GM21367 (cell line): ENCODE measurements around the gene SH3RF3.

Source experiments
- ATAC-seq: cut with Tn5 transposase; IDR thresholded peaks from one replicate; pipeline ENCODE4 v1.9.1; 2021; ENCODE audit not compliant: unreplicated experiment

SH3RF3 gene

GRCh38 chr2:109383505-109384307 is 254.7 kb downstream of the SH3RF3 start:
- no peak for ATAC-seq

DNA sequence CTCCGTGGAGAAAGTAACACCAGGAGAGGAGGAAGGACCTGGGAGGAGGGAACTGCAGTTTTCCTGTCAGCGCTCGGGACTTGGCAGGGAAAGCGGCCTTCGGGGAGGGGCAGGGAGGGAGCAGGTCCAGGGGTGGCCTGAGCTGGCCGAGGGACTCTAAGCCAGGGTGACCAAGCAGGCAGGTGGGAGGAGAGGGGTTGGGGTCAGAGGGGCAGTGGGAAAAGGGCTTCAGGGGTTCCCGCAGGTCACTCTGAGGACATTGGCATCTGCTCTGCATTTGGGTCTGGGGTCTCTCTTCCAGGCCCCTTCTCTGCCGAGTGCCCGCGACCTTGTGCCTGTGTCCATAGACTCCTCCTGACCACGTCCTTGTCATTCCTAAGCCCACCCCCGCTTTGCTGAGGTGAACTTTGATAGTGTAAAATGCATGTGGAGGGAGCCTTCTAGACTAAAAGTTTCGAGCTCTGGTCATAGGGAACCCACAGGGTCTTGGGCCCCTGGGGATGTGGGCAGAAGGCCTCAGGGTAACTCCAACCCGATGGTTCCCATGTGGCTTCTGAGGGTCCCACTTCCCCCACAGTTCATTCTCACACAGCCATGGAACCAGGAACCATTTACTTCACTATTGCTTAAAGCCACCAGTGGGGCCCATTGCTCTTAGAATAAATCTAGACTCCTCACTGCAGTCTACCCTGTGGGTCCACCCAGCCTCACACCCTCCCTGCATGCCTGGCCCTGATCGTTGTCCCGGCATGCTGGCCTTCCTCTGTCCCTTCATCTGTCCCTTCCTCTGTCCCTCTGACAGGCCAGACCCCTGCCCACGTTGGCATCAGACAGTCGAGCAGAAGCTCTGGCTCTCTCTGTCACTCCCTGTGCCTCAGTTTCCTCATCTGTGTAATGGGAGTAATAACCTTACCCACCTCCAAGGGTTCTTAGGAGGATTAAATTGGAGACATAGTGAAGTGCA is 255.6 kb downstream of the SH3RF3 start:
- ATAC-seq, result no peak

- ATAC-seq, result no peak
Measured at GRCh38 chr2:109385506-109385905, 256.5 kb downstream of the SH3RF3 start.

DNA sequence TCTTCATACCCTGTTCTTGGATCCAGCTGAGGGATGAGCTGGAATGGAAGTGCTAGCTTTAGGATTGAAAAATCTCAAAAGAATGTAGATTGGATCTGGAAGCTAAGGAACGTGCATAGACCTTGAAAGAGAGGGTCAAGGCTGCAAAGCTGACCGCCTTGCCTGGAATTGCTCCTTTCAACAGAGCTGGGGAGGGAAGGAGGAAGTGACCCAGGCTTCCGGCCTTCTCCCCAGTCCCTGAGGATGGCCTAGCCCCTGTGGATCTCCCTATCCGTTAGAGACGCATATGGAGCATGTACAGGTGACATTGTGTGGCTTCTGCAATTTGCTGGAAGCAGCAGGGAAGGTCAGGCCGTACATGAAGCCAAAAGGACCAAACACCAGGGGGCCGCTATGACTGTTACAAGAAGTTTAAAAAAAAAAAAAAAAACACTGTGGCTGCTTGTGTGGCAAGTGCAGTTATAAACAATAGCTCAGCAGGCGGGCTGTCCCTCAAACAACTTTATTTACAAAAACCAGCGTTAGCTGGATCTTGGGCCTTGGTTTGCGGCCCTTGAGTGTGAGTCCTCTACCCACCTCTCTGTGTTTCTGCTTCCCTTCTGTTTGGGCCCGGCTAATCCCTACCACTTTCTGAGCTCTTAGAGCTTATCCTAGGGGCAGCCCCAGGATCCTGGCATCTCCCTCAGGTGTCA is 257.1 kb downstream of the SH3RF3 start:
- no peak for ATAC-seq

- no peak for ATAC-seq
Measured at GRCh38 chr2:109387221-109387735, 258.3 kb downstream of the SH3RF3 start.

GRCh38 chr2:109387778-109388469 is 258.9 kb downstream of the SH3RF3 start:
- ATAC-seq, result no peak

GRCh38 chr2:109391243-109391642 is 262.2 kb downstream of the SH3RF3 start:
- ATAC-seq, result no peak

GRCh38 chr2:109392140-109392539 is 263.1 kb downstream of the SH3RF3 start:
- no peak for ATAC-seq

DNA sequence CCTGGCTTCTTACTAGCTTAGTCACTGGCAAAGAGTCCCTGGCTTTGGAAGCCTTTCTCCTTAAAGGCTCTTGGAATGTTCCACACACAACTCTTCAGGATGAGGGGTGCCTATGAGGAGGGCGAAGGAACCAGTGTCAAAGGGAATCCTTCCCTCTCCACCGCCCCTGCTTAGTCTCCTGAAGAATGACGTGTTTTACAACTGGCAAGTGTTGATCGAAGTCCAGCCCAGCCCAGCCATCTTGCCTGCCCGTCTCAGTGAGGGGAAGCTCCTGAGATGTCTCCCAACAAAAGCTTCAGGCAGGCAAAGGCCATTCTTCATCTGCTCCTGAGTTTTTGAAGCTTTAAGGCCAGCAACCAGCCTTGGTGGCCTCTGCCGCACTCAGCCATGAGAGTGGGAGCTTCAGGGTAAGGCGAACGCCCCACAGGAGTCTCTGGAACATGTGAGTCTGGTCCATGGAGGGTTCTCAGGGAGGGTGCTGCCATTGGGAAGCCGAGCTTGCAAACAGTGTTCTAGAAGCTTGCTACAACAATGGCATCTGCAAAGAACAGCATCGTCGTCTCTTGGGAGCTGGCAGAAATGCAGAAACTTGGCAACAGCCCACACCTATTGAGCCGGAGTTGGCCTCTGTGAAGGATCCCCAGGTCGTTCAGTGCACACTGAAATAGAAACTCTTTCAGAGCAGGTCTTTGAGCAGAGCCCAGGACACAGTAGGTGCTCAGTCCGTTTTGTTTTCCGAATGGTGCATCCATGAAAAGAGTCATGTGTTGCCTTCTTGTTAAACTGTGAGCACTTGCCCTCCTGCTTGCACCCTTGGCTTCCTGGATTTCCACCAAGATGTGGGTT is 264.0 kb downstream of the SH3RF3 start:
- ATAC-seq, result no peak

- ATAC-seq, result no peak
Measured at GRCh38 chr2:109393662-109393972, 264.6 kb downstream of the SH3RF3 start.

GRCh38 chr2:109395494-109396201 is 266.6 kb downstream of the SH3RF3 start:
- no peak for ATAC-seq

DNA sequence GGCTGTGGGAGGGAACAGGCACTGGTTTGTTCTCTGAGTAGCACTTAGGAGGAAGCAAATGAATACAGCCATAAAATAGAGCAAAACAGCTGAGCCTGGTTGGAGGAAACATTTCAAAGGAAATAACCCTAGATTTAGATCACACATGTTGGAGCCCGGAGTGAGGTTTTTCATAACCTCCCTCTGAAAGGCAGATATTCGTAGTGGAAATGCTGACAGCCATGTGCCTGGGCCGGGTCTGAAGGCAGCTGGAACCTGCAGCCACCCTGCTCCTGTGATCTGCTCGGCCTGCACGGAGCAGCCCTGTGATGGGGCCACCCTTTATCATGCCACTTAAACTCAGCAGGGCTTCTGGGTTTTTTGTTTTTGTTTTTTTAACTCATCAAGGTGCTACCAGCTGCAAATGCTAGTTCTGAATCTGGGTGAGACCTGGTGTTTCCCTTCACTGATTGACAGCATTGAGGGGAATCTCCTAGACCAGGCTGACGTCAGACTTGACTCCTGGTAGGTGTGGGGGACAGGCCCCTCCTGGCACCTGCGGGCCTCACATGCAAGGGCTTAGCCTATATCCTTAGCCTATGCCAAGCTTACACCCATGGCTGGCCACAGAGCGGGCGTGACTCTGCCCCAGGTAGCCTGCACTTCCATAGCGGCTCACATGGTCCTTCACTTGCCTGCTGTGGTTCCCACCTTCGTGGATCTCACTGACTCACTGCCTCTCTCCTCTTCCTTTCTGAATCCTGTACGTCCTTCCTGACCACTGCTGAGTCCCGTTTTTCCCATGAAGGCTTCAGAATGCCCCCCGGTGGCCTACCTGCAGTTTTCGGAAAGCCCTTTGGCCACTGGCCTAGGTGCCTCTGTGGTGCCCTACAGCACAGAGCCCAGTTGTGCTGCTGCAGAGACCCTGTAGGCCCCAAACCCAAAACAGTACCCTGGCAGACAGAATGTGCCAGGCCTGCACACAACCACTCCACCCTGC is 267.5 kb downstream of the SH3RF3 start:
- no peak for ATAC-seq

GRCh38 chr2:109397893-109398292 is 268.9 kb downstream of the SH3RF3 start:
- no peak for ATAC-seq

DNA sequence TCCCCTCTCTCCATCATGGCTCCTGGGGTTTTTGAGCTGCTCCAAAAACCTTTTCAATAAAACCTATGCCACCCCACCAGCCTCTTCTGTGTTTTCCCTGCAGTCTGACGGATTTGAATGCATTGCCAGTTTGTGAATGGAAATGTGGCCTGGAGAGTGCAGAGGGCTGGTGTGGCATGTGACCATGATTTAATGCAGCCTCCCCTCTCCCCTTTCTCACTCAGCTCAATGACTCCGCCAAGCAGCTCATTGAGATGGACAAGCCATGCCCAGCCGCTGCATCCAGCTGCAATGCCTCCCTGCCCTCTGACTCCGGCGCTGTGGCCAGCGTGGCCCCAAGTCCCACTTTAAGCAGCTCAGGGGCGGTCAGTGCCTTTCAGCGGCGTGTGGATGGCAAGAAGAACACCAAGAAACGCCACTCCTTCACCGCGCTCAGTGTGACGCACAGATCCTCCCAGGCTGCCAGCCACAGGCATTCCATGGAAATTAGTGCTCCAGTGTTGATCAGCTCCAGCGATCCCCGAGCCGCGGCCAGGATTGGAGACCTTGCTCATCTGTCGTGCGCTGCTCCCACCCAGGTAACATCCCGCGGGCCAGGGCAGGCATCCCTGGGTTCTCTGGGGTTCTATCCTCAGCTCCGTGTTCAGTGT is 269.5 kb downstream of the SH3RF3 start:
- no peak for ATAC-seq

GRCh38 chr2:109399066-109399465 is 270.1 kb downstream of the SH3RF3 start:
- no peak for ATAC-seq

- no peak for ATAC-seq
Measured at GRCh38 chr2:109400102-109400501, 271.1 kb downstream of the SH3RF3 start.

DNA sequence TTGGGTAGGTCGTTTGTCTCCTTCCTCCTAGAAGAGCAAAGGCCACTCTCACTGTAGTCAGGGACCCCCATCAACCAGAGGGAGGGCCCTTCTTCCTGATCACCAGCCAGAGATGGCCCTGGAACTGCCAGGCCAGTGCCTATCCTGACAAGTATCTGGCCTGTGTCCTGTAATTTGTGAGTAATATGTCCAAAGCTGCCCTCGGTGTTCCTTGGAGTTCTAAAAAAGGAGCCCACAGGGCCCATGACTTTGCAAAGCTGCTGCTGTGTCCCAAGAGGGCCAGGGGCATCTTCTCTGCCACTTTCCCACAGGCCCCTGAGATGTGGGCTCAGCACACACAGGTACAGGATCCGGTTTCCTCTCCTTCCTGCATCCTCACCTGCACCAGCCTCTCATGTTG is 272.4 kb downstream of the SH3RF3 start:
- no peak for ATAC-seq
